Left colon (tissue), 2 donors: ENCODE data around the gene GNB3. TPM values are rescaled to one million over a fixed set of nuclear protein-coding genes. Genes with fewer than 3 reads are reported as not detected.
"Not testable (repeated sequence)": the region's sequence is repeated elsewhere in the genome, so short reads cannot be mapped to it uniquely, and the experiment has no call there.

Source experiments
- ATAC-seq: fragments of 200-7000 bp; cut with Tn5 transposase; one replicate; pipeline ENCODE4 v1.9.1; 2020; ENCODE audit warnings: mild to moderate bottlenecking, moderate library complexity
- DNase-seq, 2 donors: peaks; one replicate each; pipeline ENCODE4 v3.0.0-alpha.2; 2020
- intact Hi-C, 2 donors: fragments of 100-400 bp; cut with DNase I in 1 of 2; cut with micrococcal nuclease in 1 of 2; formaldehyde crosslinking; loops; one replicate each; pipeline versions ENCODE4 v1.11.2 to v1.14.0; 2022; cut with DNase I, micrococcal nuclease
- total RNA-seq, 2 donors: library from RNA; stranded (reverse); fragmentation: NEBNext Ultra II Directional; extraction: Animal tissue kit (Norgen Biotek cat#: 25700); gene quantifications; one replicate each; pipeline ENCODE4 v1.2.1, GENCODE V29; 2021
- donor health status: DM: no; HTN: no; CAD: no.
- donor health status: DM: yes; HTN: yes; CAD: no.

GNB3 gene
- total RNA-seq, 2 donors from 2014 or later: 1.1 to 1.5 TPM

DNA sequence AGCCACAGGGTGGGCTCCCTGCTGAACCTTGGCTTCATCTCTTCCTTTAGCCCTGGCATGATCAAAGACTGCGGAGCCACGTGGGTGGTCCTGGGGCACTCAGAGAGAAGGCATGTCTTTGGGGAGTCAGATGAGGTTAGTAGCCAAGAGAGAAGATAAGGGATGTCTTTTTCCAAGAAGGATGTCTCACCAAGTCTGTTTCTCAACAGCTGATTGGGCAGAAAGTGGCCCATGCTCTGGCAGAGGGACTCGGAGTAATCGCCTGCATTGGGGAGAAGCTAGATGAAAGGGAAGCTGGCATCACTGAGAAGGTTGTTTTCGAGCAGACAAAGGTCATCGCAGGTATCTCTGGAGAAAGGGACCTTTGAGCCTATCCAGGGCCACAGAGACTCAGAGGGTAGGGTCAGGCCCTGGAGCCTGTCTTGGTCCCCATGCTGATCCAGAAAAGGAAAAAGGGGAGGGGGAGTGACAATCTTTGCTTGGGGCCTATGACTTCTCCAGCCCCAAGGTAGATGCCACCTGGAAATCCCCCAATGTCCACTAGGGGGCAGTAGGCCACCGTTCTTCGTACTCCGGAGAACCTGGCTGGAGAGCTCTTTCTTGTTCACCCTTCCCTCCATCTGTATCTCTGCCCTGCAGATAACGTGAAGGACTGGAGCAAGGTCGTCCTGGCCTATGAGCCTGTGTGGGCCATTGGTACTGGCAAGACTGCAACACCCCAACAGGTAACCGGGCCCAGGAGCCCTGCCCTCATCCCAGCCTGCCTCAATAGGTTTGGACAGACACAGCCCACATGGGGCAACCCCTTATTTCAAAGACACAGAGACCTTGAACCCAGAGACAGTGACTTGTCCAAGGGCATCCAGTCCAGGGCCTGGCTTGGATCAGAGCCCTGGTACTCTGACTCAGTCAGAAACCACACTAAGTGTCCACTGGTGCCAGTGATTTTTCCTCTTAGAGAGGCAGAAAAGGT, 28.6 kb downstream of the GNB3 start:
- intact Hi-C loops: loop anchor here in 1 of 2 donors (5.0 kb wide), 1 partner anchor 98 kb away; no protein-coding TSS in a partner anchor
- ATAC-seq: peak; percentile 10

GRCh38 chr12:6870304-6870703, 29.6 kb downstream of the GNB3 start:
- intact Hi-C loops: loop anchor here in 1 of 2 donors (5.0 kb wide), 1 partner anchor 97 kb away; no protein-coding TSS in a partner anchor
- DNase-seq, ATAC-seq: not testable (repeated sequence)

More for the DNA sequence above, 28.6 kb downstream of the GNB3 start:
- peak; percentile 71 to 87 for DNase-seq

GRCh38 chr12:6871052-6871957, 30.6 kb downstream of the GNB3 start:
- DNase-seq: peak; percentile 76 to 90
- intact Hi-C loops: loop anchor here in 1 of 2 donors (5.0 kb wide), 1 partner anchor 96 kb away; no protein-coding TSS in a partner anchor
- peak; percentile 56 for ATAC-seq

DNA sequence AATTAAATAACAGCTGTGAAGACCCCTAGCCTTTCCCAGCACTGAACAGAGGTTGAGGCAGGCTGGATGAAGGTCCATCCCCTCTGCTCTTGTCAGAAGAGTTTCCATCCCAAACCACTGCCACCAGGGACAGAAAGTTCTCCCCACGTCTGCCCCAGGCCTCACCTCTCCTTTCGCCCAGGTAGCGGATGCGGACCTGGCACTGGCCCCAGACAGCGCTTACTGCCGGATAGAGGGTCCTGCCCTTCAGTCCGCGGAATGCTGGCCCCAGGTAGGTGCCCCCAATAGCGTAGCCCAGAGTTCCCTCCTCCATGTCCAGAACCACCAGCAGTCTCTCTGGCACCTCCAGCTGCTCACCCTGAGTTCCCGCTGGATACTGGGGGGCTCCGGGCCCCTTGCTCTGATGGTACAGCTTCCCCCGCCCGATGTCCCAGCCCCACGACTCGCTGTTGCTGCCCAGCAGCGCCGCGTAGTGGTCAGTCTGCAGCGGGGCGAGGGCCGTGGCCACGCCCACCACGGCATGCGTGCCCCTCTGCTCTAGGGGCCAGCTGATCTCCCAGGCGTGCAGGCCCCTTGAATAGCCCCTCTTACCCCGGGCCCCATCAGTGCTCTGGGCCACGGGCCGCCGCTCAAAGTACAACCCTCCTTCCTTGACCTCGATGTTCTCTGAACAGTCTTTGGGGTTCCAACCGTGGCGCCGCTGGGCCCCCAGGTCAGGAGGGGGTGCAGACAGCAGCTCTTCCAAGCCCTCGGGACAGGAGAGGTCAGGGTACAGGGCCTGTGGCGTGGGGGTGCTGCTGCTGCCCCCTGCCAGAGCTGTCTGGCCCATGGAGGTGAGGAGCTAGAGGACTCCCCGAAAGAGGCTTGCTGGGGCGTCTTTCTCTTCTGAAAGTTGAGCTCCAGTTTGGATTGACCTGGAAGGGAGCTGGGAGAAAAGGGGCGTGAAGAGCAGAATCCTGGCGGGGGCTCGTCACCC, 31.6 kb downstream of the GNB3 start:
- intact Hi-C loops: loop anchor here in 1 of 2 donors (5.0 kb wide), 1 partner anchor 95 kb away; no protein-coding TSS in a partner anchor
- DNase-seq (peak; percentile 78 to 91), ATAC-seq (peak; percentile 64)

- peak; percentile 98 to 100 for DNase-seq
- intact Hi-C loops: loop anchor here in 1 of 2 donors (5.0 kb wide), 1 partner anchor 94 kb away; no protein-coding TSS in a partner anchor
- ATAC-seq: peak; percentile 79
Measured at GRCh38 chr12:6873094-6874014, 32.6 kb downstream of the GNB3 start, which contains the start of gene SPSB2. SPSB2 (minus strand) TSS chr12:6873303; CDS start chr12:6872901, 402 bp downstream.

DNA sequence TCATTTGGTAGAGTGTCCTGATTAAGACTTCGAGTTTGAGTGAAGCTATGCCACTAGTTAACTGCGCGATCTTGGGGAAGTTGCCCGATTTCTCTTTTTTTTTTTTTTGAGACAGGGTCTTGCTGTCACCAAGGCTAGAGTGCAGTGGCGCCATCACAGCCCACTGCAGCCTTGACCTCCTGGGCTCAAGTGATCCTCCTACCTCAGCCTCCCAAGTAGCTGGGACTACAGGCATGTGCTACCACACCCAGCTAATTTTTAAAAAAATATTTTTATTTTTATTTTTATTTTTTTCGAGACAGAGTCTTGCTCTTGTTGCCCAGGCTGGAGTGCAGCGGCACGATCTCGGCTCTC, 33.3 kb downstream of the GNB3 start:
- intact Hi-C loops: loop anchor here in 1 of 2 donors (5.0 kb wide), 1 partner anchor 93 kb away; no protein-coding TSS in a partner anchor
- ATAC-seq, DNase-seq: not testable (repeated sequence)

DNA sequence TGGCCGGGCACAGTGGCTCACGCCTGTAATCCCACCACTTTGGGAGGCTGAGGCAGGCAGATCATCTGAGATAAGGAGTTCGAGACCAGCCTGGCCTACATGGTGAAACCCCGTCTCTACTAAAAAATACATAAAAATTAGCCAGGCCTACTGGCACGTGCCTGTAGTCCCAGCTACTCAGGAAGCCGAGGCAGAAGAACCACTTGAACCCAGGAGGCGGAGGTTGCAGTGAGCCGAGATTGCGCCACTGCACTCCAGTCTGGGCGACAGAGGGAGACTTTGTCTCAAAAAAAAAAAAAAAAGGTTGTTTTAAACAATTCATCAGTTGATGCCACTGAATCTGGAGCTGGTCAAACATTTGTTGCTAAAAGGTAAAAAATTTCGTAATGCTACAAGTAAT, 39.1 kb downstream of the GNB3 start:
- DNase-seq, ATAC-seq, intact Hi-C loops: not testable (repeated sequence)

GRCh38 chr12:6883252-6883651, 42.5 kb downstream of the GNB3 start:
- no peak for ATAC-seq
- no peak for DNase-seq
- intact Hi-C loops: no loop called here

GRCh38 chr12:6883683-6884082, 43.0 kb downstream of the GNB3 start:
- ATAC-seq (no peak), DNase-seq (no peak)
- intact Hi-C loops: no loop called here

- no peak for DNase-seq
- intact Hi-C loops: no loop called here
- no peak for ATAC-seq
Measured at GRCh38 chr12:6884539-6884938, 43.8 kb downstream of the GNB3 start.

DNA sequence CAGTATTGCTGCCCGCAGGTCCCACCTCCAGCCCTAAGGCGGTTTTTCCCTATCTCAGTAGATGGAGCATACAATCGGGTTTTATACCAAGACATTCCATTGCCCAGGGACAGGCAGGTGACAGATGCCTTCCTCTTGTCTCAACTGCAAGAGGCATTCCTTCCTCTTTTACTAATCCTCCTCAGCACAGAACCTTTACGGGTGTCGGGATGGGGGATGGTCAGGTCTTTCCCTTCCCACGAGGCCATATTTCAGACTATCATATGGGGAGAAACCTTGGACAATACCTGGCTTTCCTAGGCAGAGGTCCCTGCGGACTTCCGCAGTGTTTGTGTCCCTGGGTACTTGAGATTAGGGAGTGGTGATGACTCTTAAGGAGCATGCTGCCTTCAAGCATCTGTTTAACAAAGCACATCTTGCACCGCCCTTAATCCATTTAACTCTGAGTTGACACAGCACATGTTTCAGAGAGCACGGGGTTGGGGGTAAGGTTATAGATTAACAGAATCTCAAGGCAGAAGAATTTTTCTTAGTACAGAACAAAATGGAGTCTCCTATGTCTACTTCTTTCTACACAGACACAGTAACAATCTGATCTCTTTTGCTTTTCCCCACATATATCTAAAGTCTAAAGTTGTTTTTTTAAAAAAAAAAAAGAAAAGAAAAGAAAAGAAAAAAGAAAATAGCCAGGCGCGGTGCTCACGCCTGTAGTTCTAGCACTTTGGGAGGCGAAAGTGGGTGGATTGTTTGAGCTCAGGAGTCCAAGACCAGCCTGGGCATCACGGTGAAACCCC, 45.7 kb downstream of the GNB3 start:
- intact Hi-C loops, DNase-seq, ATAC-seq: not testable (repeated sequence)

GRCh38 chr12:6887460-6887859, 46.7 kb downstream of the GNB3 start:
- peak in 1 of 2 donors; percentile 64 for DNase-seq
- intact Hi-C loops: no loop called here
- peak; percentile 31 for ATAC-seq

DNA sequence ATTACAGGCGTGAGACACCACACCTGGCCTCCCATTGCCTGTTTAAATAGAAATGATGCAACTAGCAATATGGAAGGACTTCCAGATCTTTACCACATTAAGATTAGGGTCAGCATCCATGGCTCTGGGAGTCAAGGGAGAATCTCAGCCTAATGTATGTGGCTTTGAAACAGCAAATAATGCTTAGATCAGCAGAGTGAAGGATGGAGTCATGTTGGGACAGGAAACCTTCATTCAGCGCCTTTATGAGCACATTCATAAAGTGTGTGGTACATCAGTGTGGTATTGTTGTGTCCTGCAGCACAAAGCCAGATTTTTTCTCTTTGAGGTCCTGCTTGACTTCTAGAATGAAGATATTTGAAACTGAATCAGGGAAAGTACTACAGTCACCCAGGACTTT, 47.6 kb downstream of the GNB3 start:
- no peak for ATAC-seq
- intact Hi-C loops: no loop called here
- DNase-seq: no peak

GRCh38 chr12:6888794-6889193, 48.1 kb downstream of the GNB3 start:
- DNase-seq, ATAC-seq, intact Hi-C loops: not testable (repeated sequence)

DNA sequence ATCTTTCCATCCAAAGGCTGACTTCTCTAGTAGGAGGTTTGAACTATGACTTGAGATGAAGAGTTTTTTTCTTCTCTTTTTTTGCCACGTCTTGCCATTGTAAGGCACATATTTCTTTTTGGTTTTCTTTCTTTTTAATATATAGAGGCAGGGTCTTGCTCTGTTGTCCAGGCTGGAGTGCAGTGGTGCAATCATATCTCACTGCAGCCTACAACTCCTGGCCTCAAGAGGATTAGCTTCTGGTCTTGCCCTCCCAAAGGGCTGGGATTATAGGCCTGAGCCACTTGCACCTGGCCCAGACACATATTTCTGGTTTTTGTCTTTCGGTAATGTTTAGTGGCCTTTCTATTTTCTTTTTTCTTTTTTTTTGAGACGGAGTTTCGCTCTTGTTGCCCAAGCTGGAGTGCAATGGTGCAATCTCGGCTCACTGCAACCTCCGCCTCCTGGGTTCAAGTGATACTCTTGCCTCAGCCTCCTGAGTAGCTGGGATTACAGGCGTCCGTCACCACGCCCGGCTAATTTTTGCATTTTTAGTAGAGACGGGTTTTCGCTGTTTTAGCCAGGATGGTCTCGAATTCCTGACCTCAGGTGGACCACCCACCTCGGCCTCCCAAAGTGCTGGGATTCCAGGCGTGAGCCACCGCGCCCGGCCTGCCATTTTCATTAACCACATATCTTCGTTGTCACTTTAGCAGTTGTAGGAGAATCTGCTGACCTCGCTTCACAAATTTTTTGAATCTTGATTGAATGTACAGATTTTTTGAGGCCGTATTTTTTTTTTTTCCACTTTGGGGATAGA, 49.2 kb downstream of the GNB3 start:
- ATAC-seq, DNase-seq, intact Hi-C loops: not testable (repeated sequence)
